GM12872 (cell line): ENCODE data around the gene HS3ST6.

ENCODE experiments used
- TF ChIP-seq, protein P1 (sequence below): IDR thresholded peaks from 3 replicates; pipeline ENCODE4 v1.5.1; 2011; ENCODE audit warnings: low read depth, mild to moderate bottlenecking, low read length, moderate library complexity; ENCODE audit not compliant: insufficient read depth

Gene HS3ST6

DNA sequence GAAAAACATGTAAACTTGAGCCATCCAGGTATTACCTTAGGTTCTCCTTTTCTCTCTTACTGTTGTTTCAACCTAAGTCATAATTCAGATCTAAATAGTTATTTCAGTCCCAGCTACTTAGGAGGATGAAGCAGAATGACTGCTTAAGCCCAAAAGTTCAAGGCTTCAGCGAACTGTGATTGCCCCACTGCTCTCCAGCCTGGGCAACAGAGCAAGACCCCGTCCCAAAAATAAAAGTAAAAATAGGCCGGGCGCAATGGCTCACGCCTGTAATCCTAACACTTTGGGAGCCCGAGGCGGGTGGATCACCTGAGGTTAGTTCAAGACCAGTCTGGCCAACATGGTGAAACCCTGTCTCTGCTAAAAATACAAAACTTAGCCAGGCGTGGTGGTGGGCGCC is 55.8 kb downstream of the HS3ST6 start:
- TF ChIP-seq, protein P1, sequence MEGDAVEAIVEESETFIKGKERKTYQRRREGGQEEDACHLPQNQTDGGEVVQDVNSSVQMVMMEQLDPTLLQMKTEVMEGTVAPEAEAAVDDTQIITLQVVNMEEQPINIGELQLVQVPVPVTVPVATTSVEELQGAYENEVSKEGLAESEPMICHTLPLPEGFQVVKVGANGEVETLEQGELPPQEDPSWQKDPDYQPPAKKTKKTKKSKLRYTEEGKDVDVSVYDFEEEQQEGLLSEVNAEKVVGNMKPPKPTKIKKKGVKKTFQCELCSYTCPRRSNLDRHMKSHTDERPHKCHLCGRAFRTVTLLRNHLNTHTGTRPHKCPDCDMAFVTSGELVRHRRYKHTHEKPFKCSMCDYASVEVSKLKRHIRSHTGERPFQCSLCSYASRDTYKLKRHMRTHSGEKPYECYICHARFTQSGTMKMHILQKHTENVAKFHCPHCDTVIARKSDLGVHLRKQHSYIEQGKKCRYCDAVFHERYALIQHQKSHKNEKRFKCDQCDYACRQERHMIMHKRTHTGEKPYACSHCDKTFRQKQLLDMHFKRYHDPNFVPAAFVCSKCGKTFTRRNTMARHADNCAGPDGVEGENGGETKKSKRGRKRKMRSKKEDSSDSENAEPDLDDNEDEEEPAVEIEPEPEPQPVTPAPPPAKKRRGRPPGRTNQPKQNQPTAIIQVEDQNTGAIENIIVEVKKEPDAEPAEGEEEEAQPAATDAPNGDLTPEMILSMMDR, result no peak

DNA sequence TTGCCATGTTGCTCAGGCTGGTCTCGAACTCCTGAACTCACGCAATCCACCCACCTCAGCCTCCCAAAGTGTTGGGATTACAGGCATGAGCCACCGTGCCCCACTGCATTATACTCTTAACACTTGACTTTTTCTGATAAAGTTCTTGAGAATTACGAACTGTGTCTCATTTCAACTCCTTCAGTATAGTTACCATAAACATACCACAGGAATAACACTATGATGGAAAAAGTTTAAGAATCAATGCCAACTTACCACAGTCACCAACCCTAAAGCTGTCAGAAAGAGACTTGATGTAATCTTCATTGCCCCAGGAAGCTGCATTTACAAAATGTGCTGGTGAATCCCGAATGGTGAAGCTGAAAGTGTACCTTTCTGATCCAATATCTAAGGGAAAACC is 56.5 kb downstream of the HS3ST6 start:
- TF ChIP-seq, protein P1, result no peak
